SK-N-SH (cell line): Measurements from ENCODE around the gene RAC2. TPM values are rescaled to one million over a fixed set of nuclear protein-coding genes. Genes with fewer than 3 reads are reported as not detected.

Experiments used
- CTCF ChIA-PET: fragments of 300-600, 350-600 bp; formaldehyde crosslinking; extraction: SDS; loops from one replicate; lab custom pipeline; 2021; lab: Yijun Ruan, JAX
- POLR2A ChIA-PET: fragments of 350-600 bp; sonication (Branson Sonifier 250); formaldehyde crosslinking; extraction: SDS; loops from one replicate; lab custom pipeline; 2020; ENCODE audit warnings: antibody characterized with exemption, inconsistent platforms; lab: Yijun Ruan, JAX
- DNase-seq: peaks from one replicate; pipeline ENCODE4 v3.0.0; 2012
- H2AFZ ChIP-seq: fragments of 200-600 bp; sonication (generic); 2 replicates; pipeline ENCODE4 v1.8.1; 2016; ENCODE audit warnings: antibody characterized with exemption, mild to moderate bottlenecking, low read depth
- H3F3A ChIP-seq: fragments of 200-600 bp; sonication (generic); replicated peaks from 2 replicates; pipeline ENCODE3; 2016; ENCODE audit warnings: antibody characterized with exemption, mild to moderate bottlenecking; ENCODE audit not compliant: insufficient read depth
- H3K27ac ChIP-seq, 2 experiments: fragments of 200-500 bp in 1 of 2; fragments of 200-600 bp in 1 of 2; sonication (Bioruptor generic) in 1 of 2; sonication (generic), shearing (Covaris generic) in 1 of 2; 2 replicates each; pipeline versions ENCODE4 v1.5.1 to v1.6.1; 2014 to 2016; ENCODE audit warnings: low read depth in 2 of 2, inconsistent platforms in 1 of 2, low read length in 1 of 2, mild to moderate bottlenecking in 1 of 2, mixed read lengths in 1 of 2
- H3K27me3 ChIP-seq: fragments of 200-600 bp; sonication (generic), shearing (Covaris generic); 2 replicates; pipeline ENCODE4 v1.6.1; 2016; ENCODE audit warnings: mixed run types; ENCODE audit not compliant: insufficient read depth
- H3K36me3 ChIP-seq, 2 experiments: fragments of 200-500 bp in 1 of 2; fragments of 200-600 bp in 1 of 2; sonication (Bioruptor generic) in 1 of 2; sonication (generic) in 1 of 2; replicated peaks in 1 of 2; 2 replicates each; pipeline versions ENCODE3 to v1.5.1; 2014 to 2016; ENCODE audit warnings: low read length in 1 of 2, mild to moderate bottlenecking in 1 of 2; ENCODE audit not compliant: insufficient read depth in 2 of 2, control insufficient read depth in 1 of 2
- H3K4me1 ChIP-seq, 2 experiments: fragments of 200-500 bp in 1 of 2; fragments of 200-600 bp in 1 of 2; sonication (Bioruptor generic) in 1 of 2; sonication (generic), shearing (Covaris generic) in 1 of 2; 2 replicates each; pipeline versions ENCODE4 v1.5.1 to v1.6.1; 2014 to 2016; ENCODE audit warnings: low read depth in 1 of 2, low read length in 1 of 2, mixed run types in 1 of 2; ENCODE audit not compliant: insufficient read depth in 2 of 2, control insufficient read depth in 1 of 2
- H3K4me2 ChIP-seq: fragments of 200-600 bp; sonication (generic), shearing (Covaris generic); 2 replicates; pipeline ENCODE4 v1.6.1; 2017; ENCODE audit warnings: mixed run types
- H3K4me3 ChIP-seq, 2 experiments: fragments of 200-500 bp in 1 of 2; fragments of 200-600 bp in 1 of 2; sonication (Bioruptor generic) in 1 of 2; sonication (generic), shearing (Covaris generic) in 1 of 2; 2 replicates each; pipeline versions ENCODE4 v1.5.1 to v1.8.1; 2014 to 2016; ENCODE audit warnings: low read depth in 2 of 2, inconsistent platforms in 1 of 2, low read length in 1 of 2, mild to moderate bottlenecking in 1 of 2, mixed read lengths in 1 of 2, moderate library complexity in 1 of 2
- H3K79me2 ChIP-seq: fragments of 200-600 bp; sonication (generic); 2 replicates; pipeline ENCODE4 v1.8.1; 2017; ENCODE audit warnings: mild to moderate bottlenecking; ENCODE audit not compliant: insufficient read depth
- H3K9ac ChIP-seq: fragments of 200-600 bp; sonication (generic); 2 replicates; pipeline ENCODE4 v1.6.1; 2017; ENCODE audit warnings: mixed run types
- H3K9me2 ChIP-seq: fragments of 200-600 bp; sonication (generic); 2 replicates; pipeline ENCODE4 v1.6.1; 2017; ENCODE audit warnings: mixed run types
- H3K9me3 ChIP-seq: fragments of 200-600 bp; sonication (generic); 2 replicates; pipeline ENCODE4 v1.6.1; 2017; ENCODE audit warnings: mixed run types, mild to moderate bottlenecking, moderate library complexity
- H4K20me1 ChIP-seq: fragments of 200-600 bp; sonication (generic); 2 replicates; pipeline ENCODE4 v1.6.1; 2017; ENCODE audit warnings: mild to moderate bottlenecking, mixed run types; ENCODE audit not compliant: insufficient read depth
- CHD2 ChIP-seq: fragments of 150-350 bp; IDR thresholded peaks from 2 replicates; pipeline ENCODE4 v1.6.1; 2018; ENCODE audit warnings: low read length; ENCODE audit not compliant: partially characterized antibody
- ELF1 ChIP-seq: IDR thresholded peaks from 2 replicates; pipeline ENCODE4 v1.4.0; 2012
- FOSL2 ChIP-seq: IDR thresholded peaks from 2 replicates; pipeline ENCODE4 v1.4.0; 2012; ENCODE audit warnings: low read depth, mild to moderate bottlenecking, moderate library complexity, borderline replicate concordance
- FOXJ3 ChIP-seq: sonication (generic); formaldehyde crosslinking; IDR thresholded peaks from 2 replicates; pipeline ENCODE4 v1.5.1; 2020; ENCODE audit warnings: mild to moderate bottlenecking, missing genetic modification reagents
- FOXM1 ChIP-seq: IDR thresholded peaks from 2 replicates; pipeline ENCODE4 v1.4.0; 2012; ENCODE audit warnings: low read depth, mild to moderate bottlenecking
- MXI1 ChIP-seq: IDR thresholded peaks from 2 replicates; pipeline ENCODE4 v1.6.1; 2012; ENCODE audit warnings: mild to moderate bottlenecking, low read depth, low read length, improper control_type of control experiment
- RFX5 ChIP-seq: IDR thresholded peaks from 2 replicates; pipeline ENCODE4 v1.6.1; 2012; ENCODE audit warnings: mild to moderate bottlenecking, improper control_type of control experiment, low read length
- RXRA ChIP-seq: IDR thresholded peaks from 2 replicates; pipeline ENCODE4 v1.4.0; 2012; ENCODE audit warnings: low read depth, mild to moderate bottlenecking, borderline replicate concordance
- YY1 ChIP-seq: IDR thresholded peaks from 2 replicates; pipeline ENCODE4 v1.4.0; 2012; ENCODE audit warnings: low read depth, mild to moderate bottlenecking
- WGBS: methylation state at CpG from one replicate; pipeline ENCODE4 v1.1.6; 2017; ENCODE audit warnings: low lambda C conversion rate; 5-methylcytosine and 5-hydroxymethylcytosine counted together
- polyA plus RNA-seq, 3 experiments: library from polyadenylated mRNA; depleted of rRNA; stranded (reverse); fragments of >200 nt; gene quantifications; 2 replicates each; pipeline ENCODE4 v1.2.3, GENCODE V29; 2012
- TF ChIP-seq, protein P1 (sequence below): fragments of 200-600 bp; sonication (generic); IDR thresholded peaks from 2 replicates; pipeline ENCODE4 v1.6.1; 2017; ENCODE audit warnings: antibody characterized with exemption, mild to moderate bottlenecking, moderate library complexity
- TF ChIP-seq, protein P2 (sequence below): fragments of 150-350 bp; IDR thresholded peaks from 2 replicates; pipeline ENCODE4 v1.6.1; 2016; ENCODE audit warnings: mild to moderate bottlenecking, low read depth, low read length
- TF ChIP-seq, protein P3 (sequence below): IDR thresholded peaks from 2 replicates; pipeline ENCODE4 v1.4.0; 2012; ENCODE audit warnings: low read depth, borderline replicate concordance

RAC2 gene
- polyA plus RNA-seq, 1 of the 3 experiments (the other 2 are of a cell fraction), result 29.9 TPM

DNA sequence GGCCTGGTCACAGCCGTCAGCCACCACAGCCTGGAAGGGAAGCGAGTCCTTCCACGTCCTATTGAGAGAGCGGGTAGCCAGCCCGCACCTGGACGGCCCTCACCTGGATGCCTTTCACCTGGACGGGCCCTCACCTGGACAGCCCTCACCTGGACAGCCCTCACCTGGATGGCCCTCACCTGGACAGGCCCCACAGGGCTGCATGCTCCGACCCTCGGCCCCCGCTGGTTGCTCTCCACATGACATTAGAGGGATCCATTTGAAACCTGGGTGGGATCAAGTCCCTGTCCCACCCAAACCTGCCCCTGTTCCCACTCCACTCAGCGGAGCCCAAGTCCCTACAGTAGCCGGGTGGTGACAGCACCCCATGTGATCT is 59.7 kb downstream of the RAC2 start:
- H3F3A ChIP-seq, result peaks cover 29% of the 10 kb centered on the region
- no peak overlapping the region for H3K27ac ChIP-seq
- WGBS, result 97% methylated on average over 7 of the region's 12 CpGs
- ChIA-PET CTCF (interaction anchor here (1.3 to 19.4 kb wide), 2 partner anchors 15 to 19 kb away, joined by 10 to 190 read pairs; no protein-coding TSS in a partner anchor), POLR2A (no interaction called here)
- H3K27me3 ChIP-seq, result no peaks in the 10 kb centered on the region
- H3K9me2 ChIP-seq, result no peaks in the 10 kb centered on the region
- H2AFZ ChIP-seq, result no peak overlapping the region
- peaks cover 27 to 40% of the 10 kb centered on the region in 2 experiments for H3K4me1 ChIP-seq
- no peaks in the 10 kb centered on the region for H3K9me3 ChIP-seq
- no peaks in the 10 kb centered on the region for H4K20me1 ChIP-seq
- H3K4me3 ChIP-seq, result no peak overlapping the region
- H3K79me2 ChIP-seq, result peaks cover 11% of the 10 kb centered on the region
- TF ChIP-seq ELF1 (no peak), FOXM1 (no peak), CHD2 (no peak), RXRA (no peak), MXI1 (no peak), FOXJ3 (CRISPR knock-in tag) (no peak), RFX5 (no peak), FOSL2 (no peak), YY1 (no peak)
- TF ChIP-seq, protein P1, sequence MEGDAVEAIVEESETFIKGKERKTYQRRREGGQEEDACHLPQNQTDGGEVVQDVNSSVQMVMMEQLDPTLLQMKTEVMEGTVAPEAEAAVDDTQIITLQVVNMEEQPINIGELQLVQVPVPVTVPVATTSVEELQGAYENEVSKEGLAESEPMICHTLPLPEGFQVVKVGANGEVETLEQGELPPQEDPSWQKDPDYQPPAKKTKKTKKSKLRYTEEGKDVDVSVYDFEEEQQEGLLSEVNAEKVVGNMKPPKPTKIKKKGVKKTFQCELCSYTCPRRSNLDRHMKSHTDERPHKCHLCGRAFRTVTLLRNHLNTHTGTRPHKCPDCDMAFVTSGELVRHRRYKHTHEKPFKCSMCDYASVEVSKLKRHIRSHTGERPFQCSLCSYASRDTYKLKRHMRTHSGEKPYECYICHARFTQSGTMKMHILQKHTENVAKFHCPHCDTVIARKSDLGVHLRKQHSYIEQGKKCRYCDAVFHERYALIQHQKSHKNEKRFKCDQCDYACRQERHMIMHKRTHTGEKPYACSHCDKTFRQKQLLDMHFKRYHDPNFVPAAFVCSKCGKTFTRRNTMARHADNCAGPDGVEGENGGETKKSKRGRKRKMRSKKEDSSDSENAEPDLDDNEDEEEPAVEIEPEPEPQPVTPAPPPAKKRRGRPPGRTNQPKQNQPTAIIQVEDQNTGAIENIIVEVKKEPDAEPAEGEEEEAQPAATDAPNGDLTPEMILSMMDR, result no peak
- TF ChIP-seq, protein P2, sequence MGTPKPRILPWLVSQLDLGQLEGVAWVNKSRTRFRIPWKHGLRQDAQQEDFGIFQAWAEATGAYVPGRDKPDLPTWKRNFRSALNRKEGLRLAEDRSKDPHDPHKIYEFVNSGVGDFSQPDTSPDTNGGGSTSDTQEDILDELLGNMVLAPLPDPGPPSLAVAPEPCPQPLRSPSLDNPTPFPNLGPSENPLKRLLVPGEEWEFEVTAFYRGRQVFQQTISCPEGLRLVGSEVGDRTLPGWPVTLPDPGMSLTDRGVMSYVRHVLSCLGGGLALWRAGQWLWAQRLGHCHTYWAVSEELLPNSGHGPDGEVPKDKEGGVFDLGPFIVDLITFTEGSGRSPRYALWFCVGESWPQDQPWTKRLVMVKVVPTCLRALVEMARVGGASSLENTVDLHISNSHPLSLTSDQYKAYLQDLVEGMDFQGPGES, result no peak
- TF ChIP-seq, protein P3, sequence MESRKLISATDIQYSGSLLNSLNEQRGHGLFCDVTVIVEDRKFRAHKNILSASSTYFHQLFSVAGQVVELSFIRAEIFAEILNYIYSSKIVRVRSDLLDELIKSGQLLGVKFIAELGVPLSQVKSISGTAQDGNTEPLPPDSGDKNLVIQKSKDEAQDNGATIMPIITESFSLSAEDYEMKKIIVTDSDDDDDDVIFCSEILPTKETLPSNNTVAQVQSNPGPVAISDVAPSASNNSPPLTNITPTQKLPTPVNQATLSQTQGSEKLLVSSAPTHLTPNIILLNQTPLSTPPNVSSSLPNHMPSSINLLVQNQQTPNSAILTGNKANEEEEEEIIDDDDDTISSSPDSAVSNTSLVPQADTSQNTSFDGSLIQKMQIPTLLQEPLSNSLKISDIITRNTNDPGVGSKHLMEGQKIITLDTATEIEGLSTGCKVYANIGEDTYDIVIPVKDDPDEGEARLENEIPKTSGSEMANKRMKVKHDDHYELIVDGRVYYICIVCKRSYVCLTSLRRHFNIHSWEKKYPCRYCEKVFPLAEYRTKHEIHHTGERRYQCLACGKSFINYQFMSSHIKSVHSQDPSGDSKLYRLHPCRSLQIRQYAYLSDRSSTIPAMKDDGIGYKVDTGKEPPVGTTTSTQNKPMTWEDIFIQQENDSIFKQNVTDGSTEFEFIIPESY, result no peak
- H3K9ac ChIP-seq, result no peak overlapping the region
- no peak for DNase-seq
- peaks cover 0 to 29% of the 10 kb centered on the region in 2 experiments for H3K36me3 ChIP-seq
- no peak overlapping the region for H3K4me2 ChIP-seq
